ENCODE results near the gene KMT2C. TPM values are rescaled to one million over a fixed set of nuclear protein-coding genes. Genes with fewer than 3 reads are reported as not detected.
A peak's percentile ranks its signal among the peaks of the same experiment; 100 is the strongest.
"Not testable (repeated sequence)": the region's sequence is repeated elsewhere in the genome, so short reads cannot be mapped to it uniquely, and the experiment has no call there.

Gene KMT2C
- total RNA-seq, 2 experiments from 2014 or later: 67.1 to 74.0 TPM

DNA sequence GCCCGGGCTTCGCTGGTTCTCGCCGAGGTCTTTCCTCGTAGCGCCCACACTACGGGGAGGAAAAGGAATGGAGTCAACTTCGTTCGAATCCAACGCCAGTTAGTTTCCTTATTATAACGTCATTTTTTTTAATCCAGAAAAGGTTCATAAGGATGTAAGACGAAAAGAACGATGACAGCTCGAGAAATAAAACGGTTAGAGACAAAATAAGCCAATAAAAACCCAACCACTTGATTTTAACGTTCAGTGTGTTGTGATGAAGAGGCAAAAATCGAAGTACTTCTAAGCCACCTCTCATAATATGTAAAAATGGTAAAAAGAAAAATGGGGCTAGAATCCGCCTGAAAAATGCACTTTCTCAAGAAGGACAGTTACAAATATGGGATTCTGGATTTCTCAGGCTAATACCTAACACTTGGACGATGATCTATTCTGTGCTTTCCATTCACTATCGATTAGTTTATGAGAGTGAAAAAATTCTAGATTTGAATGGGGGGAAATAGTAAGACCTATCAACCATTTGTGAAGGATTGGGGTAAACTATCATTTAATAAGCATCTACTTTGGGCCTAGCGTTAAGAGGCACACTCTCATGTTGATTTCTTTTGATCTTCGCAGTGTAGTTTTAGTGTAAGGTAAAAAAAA is 1.2 kb upstream of the KMT2C start:
- peaks cover 21% of the 10 kb centered on the region for H3K4me1 Mint-ChIP-seq (ENCODE audit: low read depth)
- H3K27ac Mint-ChIP-seq: peak overlapping the region; percentile 88
- POLR2A ChIA-PET; ATAC-seq; DNase-seq; CTCF ChIA-PET; H3K27me3 Mint-ChIP-seq (ENCODE audit: low read depth); H3K36me3 Mint-ChIP-seq (ENCODE audit: low read depth); H3K9me3 Mint-ChIP-seq (ENCODE audit: insufficient read depth): not testable (repeated sequence)
- H3K4me3 Mint-ChIP-seq: peak overlapping the region; percentile 76

- peak; percentile 90 for DNase-seq
- H3K4me1 Mint-ChIP-seq (ENCODE audit: low read depth): peaks cover 21% of the 10 kb centered on the region
- H3K27me3 Mint-ChIP-seq (ENCODE audit: low read depth): no peaks in the 10 kb centered on the region
- ATAC-seq: peak; percentile 76
- H3K27ac Mint-ChIP-seq: peak overlapping the region; percentile 88
- H3K4me3 Mint-ChIP-seq: peak overlapping the region; percentile 76
- H3K36me3 Mint-ChIP-seq (ENCODE audit: low read depth): peaks cover 4% of the 10 kb centered on the region
- ChIA-PET POLR2A (interaction anchor here (0.6 kb wide), 1 partner anchor 28 kb away, joined by 4 read pairs; no protein-coding TSS in a partner anchor), CTCF (no interaction called here)
- H3K9me3 Mint-ChIP-seq (ENCODE audit: insufficient read depth): no peaks in the 10 kb centered on the region
These were observed 518 bp upstream of the KMT2C start for GRCh38 chr7:152436111-152436930.

DNA sequence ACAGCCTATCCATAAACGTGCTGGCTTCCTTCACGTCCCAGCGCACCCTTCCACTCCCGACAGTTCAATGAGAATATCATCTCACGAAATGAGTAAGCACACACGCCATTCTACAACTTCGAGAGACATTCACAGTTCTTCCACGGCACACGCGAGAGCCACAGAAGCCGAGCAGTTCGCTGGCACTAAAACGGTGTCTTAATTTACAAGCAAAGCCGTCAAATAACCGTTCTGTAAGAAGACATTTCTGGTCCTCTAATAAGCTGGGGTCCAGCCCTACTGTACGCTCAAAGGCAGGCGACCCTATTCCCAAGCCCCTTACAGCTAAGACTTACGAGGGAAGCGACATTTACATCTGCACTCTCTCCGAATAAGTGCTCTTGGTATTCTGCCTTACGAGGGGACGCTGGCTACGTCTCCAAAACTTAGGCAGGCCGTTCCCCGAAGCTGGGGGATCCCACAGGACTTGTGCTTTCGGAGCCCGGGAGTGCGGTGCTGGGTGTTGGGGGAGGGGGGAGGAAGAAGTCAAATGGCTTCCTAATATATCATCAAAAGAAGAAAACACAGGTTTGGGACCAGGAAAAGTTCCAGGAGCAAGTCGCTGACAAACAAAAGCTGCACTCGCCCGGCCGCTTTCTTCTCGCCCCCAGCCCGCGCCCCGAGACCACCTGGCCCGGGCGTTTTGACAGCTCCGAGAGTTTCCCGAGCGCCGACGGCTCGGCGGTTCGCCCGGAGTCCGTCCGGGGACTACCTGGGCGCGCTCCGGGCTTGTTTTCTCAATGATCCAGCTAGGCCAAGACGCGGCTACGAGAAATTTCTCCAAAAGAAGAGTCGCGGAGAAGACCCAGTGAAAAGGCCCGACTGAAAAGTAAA is 1.1 kb downstream of the KMT2C start:
- Mint-ChIP-seq H3K4me1 (ENCODE audit: low read depth) (peaks cover 26% of the 10 kb centered on the region), H3K27ac (peak overlapping the region; percentile 91), H3K4me3 (peak overlapping the region; percentile 88)
- ATAC-seq: peak; percentile 30
- peak; percentile 50 for DNase-seq
- H3K9me3 Mint-ChIP-seq (ENCODE audit: insufficient read depth); H3K36me3 Mint-ChIP-seq (ENCODE audit: low read depth); H3K27me3 Mint-ChIP-seq (ENCODE audit: low read depth): not testable (repeated sequence)
- ChIA-PET CTCF (interaction anchor here (1.1 to 2.2 kb wide), 5 partner anchors 96 to 803 kb away, joined by 3 to 13 read pairs (median 4); no protein-coding TSS in a partner anchor), POLR2A (interaction anchor here (0.6 to 1.9 kb wide), 3 partner anchors 29 to 406 kb away, joined by 3 to 12 read pairs (median 3); no protein-coding TSS in a partner anchor)

GRCh38 chr7:152433721-152434490 is 1.9 kb downstream of the KMT2C start:
- POLR2A ChIA-PET: interaction anchor here (0.6 to 1.9 kb wide), 3 partner anchors 13 to 405 kb away, joined by 3 to 12 read pairs (median 3); no protein-coding TSS in a partner anchor
- not testable (repeated sequence) for H3K27me3 Mint-ChIP-seq (ENCODE audit: low read depth); H3K9me3 Mint-ChIP-seq (ENCODE audit: insufficient read depth); H3K36me3 Mint-ChIP-seq (ENCODE audit: low read depth)
- ATAC-seq (peak; percentile 20), DNase-seq (peak; percentile 69)
- CTCF ChIA-PET: interaction anchor here (1.0 to 2.2 kb wide), 7 partner anchors 87 to 803 kb away, joined by 3 to 13 read pairs (median 3); no protein-coding TSS in a partner anchor
- H3K4me3 Mint-ChIP-seq: peak overlapping the region; percentile 88
- H3K4me1 Mint-ChIP-seq (ENCODE audit: low read depth): peaks cover 27% of the 10 kb centered on the region
- peak overlapping the region; percentile 91 for H3K27ac Mint-ChIP-seq

DNA sequence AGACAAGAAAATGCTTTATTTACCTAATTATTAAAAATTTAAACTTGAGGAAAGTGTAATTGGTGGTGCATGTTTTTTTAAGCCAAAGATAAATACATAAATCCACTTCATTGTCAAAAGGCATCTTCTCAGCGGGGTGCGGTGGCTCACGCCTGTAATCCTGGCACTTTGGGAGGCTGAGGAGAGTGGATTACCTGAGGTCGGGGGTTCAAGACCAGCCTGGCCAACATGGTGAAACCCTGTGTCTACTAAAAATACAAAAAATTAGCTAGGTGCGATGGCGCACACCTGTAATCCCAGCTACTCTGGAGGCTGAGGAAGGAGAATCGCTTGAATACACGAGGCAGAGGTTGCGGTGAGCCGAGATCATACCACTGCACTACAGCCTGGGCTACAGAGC is 3.1 kb downstream of the KMT2C start:
- peaks cover 32% of the 10 kb centered on the region for H3K4me1 Mint-ChIP-seq (ENCODE audit: low read depth)
- H3K4me3 Mint-ChIP-seq: peak overlapping the region; percentile 88
- H3K9me3 Mint-ChIP-seq (ENCODE audit: insufficient read depth); CTCF ChIA-PET; POLR2A ChIA-PET; H3K36me3 Mint-ChIP-seq (ENCODE audit: low read depth); H3K27me3 Mint-ChIP-seq (ENCODE audit: low read depth); DNase-seq; H3K27ac Mint-ChIP-seq; ATAC-seq: not testable (repeated sequence)

- H3K27me3 Mint-ChIP-seq (ENCODE audit: low read depth): no peaks in the 10 kb centered on the region
- H3K36me3 Mint-ChIP-seq (ENCODE audit: low read depth): peaks cover 5% of the 10 kb centered on the region
- ChIA-PET POLR2A (no interaction called here), CTCF (no interaction called here)
- H3K4me1 Mint-ChIP-seq (ENCODE audit: low read depth): peaks cover 23% of the 10 kb centered on the region
- no peak overlapping the region for H3K27ac Mint-ChIP-seq
- H3K9me3 Mint-ChIP-seq (ENCODE audit: insufficient read depth): no peaks in the 10 kb centered on the region
- H3K4me3 Mint-ChIP-seq: no peak overlapping the region
- no peak for DNase-seq
- no peak for ATAC-seq
These were observed 4.9 kb downstream of the KMT2C start for GRCh38 chr7:152430854-152431253.

DNA sequence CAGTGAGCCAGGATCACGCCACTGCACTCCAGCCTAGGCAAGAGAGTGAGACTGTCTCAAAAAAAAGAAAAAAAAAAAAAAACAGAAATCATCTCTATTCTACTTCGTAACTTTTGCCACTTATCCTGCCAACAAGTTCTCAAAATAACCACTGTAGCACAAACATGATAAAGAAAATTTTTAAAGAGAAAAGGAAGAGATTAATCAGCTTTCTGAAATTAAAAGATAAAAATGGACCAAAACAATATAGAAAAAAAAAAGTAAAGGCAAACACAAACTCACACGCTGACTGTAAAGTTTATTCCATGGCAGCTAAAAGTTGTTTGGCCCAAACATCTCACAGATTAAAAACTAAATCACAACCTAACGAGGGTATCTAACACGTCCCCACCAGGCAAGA is 5.7 kb downstream of the KMT2C start:
- H3K27ac Mint-ChIP-seq; ATAC-seq; DNase-seq; CTCF ChIA-PET; H3K4me3 Mint-ChIP-seq; H3K36me3 Mint-ChIP-seq (ENCODE audit: low read depth); POLR2A ChIA-PET; H3K27me3 Mint-ChIP-seq (ENCODE audit: low read depth); H3K9me3 Mint-ChIP-seq (ENCODE audit: insufficient read depth): not testable (repeated sequence)
- peaks cover 27% of the 10 kb centered on the region for H3K4me1 Mint-ChIP-seq (ENCODE audit: low read depth)

GRCh38 chr7:152424348-152425108 is 11.3 kb downstream of the KMT2C start:
- Mint-ChIP-seq H3K36me3 (ENCODE audit: low read depth) (peaks cover 27% of the 10 kb centered on the region), H3K4me1 (ENCODE audit: low read depth) (peaks cover 29% of the 10 kb centered on the region), H3K4me3 (no peak overlapping the region), H3K27ac (no peak overlapping the region), H3K27me3 (ENCODE audit: low read depth) (no peaks in the 10 kb centered on the region), H3K9me3 (ENCODE audit: insufficient read depth) (peaks cover 29% of the 10 kb centered on the region)
- CTCF ChIA-PET: interaction anchor here (0.6 kb wide), 1 partner anchor 75 kb away, joined by 3 read pairs; no protein-coding TSS in a partner anchor
- DNase-seq (no peak), ATAC-seq (no peak)
- POLR2A ChIA-PET: no interaction called here

- Mint-ChIP-seq H3K4me3 (no peak overlapping the region), H3K27ac (no peak overlapping the region), H3K9me3 (ENCODE audit: insufficient read depth) (peaks cover 31% of the 10 kb centered on the region), H3K36me3 (ENCODE audit: low read depth) (peaks cover 30% of the 10 kb centered on the region), H3K4me1 (ENCODE audit: low read depth) (peaks cover 30% of the 10 kb centered on the region), H3K27me3 (ENCODE audit: low read depth) (no peaks in the 10 kb centered on the region)
- DNase-seq (no peak), ATAC-seq (no peak)
- ChIA-PET CTCF (interaction anchor here (0.6 kb wide), 1 partner anchor 75 kb away, joined by 3 read pairs; no protein-coding TSS in a partner anchor), POLR2A (no interaction called here)
These were observed 11.8 kb downstream of the KMT2C start for GRCh38 chr7:152423991-152424347.

- H3K27ac Mint-ChIP-seq; ATAC-seq; CTCF ChIA-PET; DNase-seq; H3K4me3 Mint-ChIP-seq; POLR2A ChIA-PET; H3K27me3 Mint-ChIP-seq (ENCODE audit: low read depth): not testable (repeated sequence)
- peaks cover 25% of the 10 kb centered on the region for H3K4me1 Mint-ChIP-seq (ENCODE audit: low read depth)
- peaks cover 34% of the 10 kb centered on the region for H3K36me3 Mint-ChIP-seq (ENCODE audit: low read depth)
- peaks cover 32% of the 10 kb centered on the region for H3K9me3 Mint-ChIP-seq (ENCODE audit: insufficient read depth)
These were observed 12.6 kb downstream of the KMT2C start for GRCh38 chr7:152423171-152423570.
